Coronary artery (tissue), 2 donors: Measurements from ENCODE around the gene ZFHX2.
A peak's percentile ranks its signal among the peaks of the same experiment; 100 is the strongest.

Source experiments
- DNase-seq: peaks from one replicate; pipeline ENCODE4 v3.0.0-alpha.2; 2017; ENCODE audit warnings: low spot score
- H3K27ac ChIP-seq, 2 donors: fragments of 200-600 bp; sonication (generic); one replicate each; pipeline ENCODE4 v1.5.1; 2016 to 2019
- H3K4me3 ChIP-seq: fragments of 200-600 bp; sonication (generic); 2 replicates; pipeline ENCODE4 v1.5.1; 2016; ENCODE audit warnings: mild to moderate bottlenecking, moderate library complexity
- TF ChIP-seq, protein P1 (sequence below): fragments of 200-600 bp; sonication (generic); IDR thresholded peaks from one replicate; pipeline ENCODE4 v1.5.1; 2019; ENCODE audit warnings: antibody characterized with exemption

The ZFHX2 gene

DNA sequence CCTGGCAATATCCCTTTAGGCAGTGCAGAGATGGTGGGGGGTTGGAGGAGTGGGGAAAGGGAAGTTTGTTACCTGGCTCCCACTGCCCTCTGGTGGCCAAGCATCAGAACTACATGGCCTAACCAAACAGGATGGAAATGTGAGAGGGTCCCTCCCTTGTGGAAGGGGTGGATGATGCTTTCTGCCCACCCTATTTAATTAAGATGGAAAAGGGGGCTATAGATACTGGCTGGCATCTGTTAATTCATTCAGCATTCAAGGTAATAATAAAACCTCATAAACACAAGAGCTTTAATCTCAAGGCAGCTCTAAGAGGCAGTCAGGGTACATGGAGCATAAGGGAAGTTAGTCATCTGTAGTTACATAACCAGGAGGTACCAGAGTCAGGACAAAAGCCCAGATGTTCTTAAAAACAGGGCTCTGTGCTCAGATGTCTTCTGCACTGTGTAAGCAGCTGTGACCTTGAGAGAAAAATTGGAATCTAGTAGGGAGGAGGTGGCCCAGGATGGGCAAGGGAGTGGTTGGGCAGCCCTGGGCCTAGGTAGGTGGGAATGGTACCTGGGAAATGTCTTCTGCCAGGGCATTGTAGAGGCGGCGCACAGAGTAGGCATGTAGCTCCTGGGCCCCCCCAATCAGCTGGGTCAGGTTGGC is 11.4 kb upstream of the ZFHX2 start:
- H3K27ac ChIP-seq: no peak overlapping the region
- no peak for DNase-seq
- TF ChIP-seq, protein P1, sequence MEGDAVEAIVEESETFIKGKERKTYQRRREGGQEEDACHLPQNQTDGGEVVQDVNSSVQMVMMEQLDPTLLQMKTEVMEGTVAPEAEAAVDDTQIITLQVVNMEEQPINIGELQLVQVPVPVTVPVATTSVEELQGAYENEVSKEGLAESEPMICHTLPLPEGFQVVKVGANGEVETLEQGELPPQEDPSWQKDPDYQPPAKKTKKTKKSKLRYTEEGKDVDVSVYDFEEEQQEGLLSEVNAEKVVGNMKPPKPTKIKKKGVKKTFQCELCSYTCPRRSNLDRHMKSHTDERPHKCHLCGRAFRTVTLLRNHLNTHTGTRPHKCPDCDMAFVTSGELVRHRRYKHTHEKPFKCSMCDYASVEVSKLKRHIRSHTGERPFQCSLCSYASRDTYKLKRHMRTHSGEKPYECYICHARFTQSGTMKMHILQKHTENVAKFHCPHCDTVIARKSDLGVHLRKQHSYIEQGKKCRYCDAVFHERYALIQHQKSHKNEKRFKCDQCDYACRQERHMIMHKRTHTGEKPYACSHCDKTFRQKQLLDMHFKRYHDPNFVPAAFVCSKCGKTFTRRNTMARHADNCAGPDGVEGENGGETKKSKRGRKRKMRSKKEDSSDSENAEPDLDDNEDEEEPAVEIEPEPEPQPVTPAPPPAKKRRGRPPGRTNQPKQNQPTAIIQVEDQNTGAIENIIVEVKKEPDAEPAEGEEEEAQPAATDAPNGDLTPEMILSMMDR: peak; percentile 93
- no peak overlapping the region for H3K4me3 ChIP-seq

DNA sequence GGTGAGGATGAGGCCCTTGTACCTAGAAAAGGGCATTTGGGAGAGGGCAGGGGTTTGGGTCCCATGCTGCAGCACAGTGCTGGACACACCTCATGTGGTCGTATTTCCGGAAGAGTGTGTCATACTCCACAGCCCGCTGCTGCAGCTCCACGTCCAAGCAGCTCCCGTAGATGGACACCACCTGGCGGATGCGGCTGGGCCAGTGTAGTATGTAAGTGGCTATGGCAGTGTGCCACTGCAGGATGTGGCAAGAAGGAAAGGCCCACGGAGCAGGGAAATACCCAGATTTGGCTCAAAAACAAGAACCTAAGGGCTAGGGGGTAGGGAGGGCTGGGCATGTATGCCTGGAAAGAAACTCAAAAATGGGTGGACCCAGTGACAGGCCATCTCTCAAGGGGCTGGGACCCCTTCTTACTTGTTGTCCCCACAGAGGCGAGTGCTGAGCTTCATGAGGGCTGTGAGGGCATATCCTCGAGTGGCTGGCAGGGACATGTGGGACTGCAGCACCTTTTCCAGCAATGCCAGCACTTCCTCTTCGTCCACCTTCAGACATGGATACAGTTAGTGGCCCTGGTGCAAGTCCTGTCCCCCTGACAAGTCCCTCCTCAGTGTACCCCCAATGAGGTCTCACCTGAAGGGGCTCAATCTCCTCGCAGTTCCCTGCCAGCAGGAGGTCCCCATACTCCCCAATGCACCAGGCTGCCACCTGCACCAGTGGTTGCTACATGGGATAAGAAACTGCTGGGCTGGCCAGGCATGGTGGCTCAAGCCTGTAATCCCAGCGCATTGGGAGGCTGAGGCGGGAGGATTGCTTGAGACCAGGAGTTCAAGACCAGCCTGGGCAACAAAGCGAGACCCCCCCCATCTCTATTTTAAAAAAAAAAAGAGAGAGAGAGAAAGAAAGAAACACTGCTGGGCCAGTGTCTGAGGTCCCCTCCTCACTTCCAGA is 10.6 kb upstream of the ZFHX2 start:
- H3K27ac ChIP-seq: no peak overlapping the region
- DNase-seq: no peak
- TF ChIP-seq, protein P1: no peak
- no peak overlapping the region for H3K4me3 ChIP-seq

DNA sequence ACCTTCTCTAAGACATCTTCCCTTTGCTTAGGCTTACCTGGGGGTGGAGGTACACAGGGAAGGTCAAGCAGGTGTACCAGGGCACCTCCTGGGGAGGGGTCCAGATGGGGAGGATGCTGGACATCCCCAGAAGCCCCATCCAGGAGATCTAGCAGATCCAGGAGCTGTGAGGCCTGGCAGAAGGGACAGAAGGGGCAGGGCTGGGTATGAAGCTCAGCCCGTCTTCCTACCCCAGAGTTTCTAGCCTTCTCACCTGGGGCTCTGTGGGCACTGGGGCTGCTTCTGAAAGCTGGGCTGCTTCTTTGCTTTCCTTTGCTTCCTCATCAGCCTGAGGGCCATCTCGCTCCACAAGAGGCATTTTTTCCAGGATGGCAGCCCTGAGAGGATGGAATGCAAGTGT is 9.7 kb upstream of the ZFHX2 start:
- no peak for DNase-seq
- TF ChIP-seq, protein P1: no peak

DNA sequence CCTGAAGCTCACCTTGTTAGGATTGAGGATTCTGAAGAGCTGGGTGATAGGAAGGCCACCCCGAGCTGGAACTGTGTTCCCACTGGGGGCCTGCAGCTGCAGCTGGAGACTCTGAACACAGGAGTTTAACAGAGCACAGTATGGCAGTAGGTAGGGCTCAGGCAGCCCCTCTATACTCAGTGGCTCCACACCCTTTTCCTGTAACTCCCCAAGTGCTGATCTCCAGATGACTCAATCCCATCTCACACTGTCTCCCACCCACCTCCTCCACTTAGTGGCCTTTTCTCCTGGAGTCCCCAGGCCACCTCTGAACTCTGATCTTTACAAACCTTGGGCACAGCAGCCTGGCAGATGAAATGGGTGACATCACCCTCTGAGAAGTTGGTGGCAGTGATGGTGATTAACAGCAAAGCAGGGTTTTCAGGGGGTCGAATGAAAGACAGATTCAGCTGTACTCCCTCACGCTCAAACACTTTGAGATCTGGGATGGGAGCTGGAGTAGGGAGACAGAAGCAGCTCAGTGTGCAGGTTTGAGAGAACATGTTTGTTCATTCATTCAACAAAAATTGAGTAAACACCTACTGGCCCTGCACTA is 8.5 kb upstream of the ZFHX2 start:
- TF ChIP-seq, protein P1: no peak
- no peak for DNase-seq
- Histone ChIP-seq H3K4me3 (no peak overlapping the region), H3K27ac (no peak overlapping the region)

More for the DNA sequence above, 9.7 kb upstream of the ZFHX2 start:
- Histone ChIP-seq H3K4me3 (no peak overlapping the region), H3K27ac (no peak overlapping the region)

DNA sequence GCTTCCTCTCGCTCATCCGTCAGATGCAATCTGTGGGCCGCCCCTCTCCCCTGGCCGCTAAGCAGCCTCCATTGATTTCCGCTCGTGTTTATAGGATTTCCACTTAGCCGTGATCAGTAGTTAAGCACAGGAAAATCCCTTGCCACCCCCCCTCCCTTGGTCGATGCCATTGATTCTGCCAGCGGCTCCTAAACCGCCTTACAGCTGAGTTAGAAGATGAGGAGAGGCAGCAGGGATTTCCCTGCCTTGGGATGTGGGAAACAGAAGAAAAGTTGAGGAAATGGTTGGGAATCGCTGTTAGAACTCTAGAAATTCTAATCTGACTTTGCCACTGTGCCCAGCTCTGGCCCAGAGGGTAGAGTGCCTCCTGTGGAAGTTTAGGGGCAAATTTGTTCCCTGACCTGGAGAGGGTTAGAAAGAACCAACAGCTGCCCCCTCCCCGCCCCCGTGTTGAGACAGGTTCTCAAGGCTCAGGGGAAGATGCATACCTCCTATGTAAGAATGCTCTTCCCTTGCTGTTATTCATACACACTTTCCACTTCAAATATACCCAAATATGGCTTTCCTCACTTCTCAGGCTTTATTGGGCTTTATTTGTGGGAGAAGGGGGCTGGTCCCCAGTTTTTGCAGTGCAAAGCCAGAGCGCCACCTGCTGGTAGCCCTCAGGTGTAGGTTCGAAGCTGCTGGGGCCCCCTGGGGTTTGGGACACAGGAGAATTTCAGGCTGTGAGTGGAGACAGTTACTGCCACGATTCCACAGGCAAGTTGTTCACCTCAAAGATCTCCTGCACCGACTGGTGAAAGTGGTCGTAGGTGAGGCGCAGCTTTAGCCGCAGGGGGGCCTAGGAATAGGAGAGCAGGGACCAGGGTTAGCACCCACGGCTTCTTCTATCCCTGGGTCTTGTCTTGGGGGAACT is 7.7 kb upstream of the ZFHX2 start:
- H3K27ac ChIP-seq: no peak overlapping the region
- TF ChIP-seq, protein P1: peak; percentile 81
- DNase-seq: no peak
- H3K4me3 ChIP-seq: no peak overlapping the region

DNA sequence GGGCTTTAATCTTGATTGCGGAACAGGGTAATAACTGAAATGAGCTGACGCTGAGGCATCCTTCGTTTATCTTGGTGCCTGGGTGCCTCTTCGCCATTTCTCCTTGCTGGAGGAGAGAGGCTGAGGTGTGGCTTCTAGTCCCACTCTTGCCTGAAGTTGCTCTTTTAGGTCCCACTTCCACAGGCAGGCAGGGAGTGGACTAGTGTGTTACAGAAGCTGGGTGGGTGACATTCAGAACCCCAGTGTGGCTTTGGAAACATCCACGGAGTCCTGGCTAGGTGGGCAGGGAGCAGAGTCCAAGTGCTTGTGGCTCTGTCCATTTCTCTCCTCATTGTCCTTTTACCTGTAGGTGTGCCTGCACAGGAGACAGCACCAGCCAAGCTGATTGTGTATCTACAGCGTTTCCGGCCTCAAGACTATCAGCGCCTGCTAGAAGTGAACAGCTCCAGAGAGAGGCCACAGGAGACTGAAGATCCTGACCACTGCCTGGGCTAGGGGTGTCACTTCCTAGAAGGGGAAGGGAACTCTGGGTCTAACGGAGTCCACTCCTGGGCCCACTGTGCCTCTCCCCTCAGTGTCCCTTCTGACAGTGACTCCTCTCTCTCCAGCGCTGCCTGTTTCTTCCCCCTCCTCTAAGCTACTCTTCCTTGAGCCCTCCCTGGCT is 6.9 kb upstream of the ZFHX2 start:
- TF ChIP-seq, protein P1: no peak
- no peak overlapping the region for H3K4me3 ChIP-seq
- DNase-seq: no peak
- H3K27ac ChIP-seq: no peak overlapping the region
